Osteocyte (in vitro differentiated cells): ENCODE measurements around the gene CEACAM3. TPM values are rescaled to one million over a fixed set of nuclear protein-coding genes. Genes with fewer than 3 reads are reported as not detected.

Source experiments
- DNase-seq: peaks from one replicate; pipeline ENCODE4 v3.0.0; 2021; ENCODE audit warnings: mixed read lengths; ENCODE audit not compliant: unreplicated experiment; ENCODE audit errors: extremely low spot score
- H3K27ac Mint-ChIP-seq: one replicate; pipeline ENCODE4 v1.8.0; 2021; ENCODE audit warnings: mild to moderate bottlenecking, mixed read lengths; ENCODE audit not compliant: unreplicated experiment
- H3K27me3 Mint-ChIP-seq: one replicate; pipeline ENCODE4 v1.8.0; 2021; ENCODE audit warnings: mixed read lengths; ENCODE audit not compliant: unreplicated experiment
- H3K36me3 Mint-ChIP-seq: one replicate; pipeline ENCODE4 v1.8.0; 2021; ENCODE audit warnings: mixed read lengths; ENCODE audit not compliant: unreplicated experiment
- H3K4me1 Mint-ChIP-seq: one replicate; pipeline ENCODE4 v1.8.0; 2021; ENCODE audit warnings: mixed read lengths; ENCODE audit not compliant: unreplicated experiment
- H3K4me3 Mint-ChIP-seq: one replicate; pipeline ENCODE4 v1.8.0; 2021; ENCODE audit warnings: mild to moderate bottlenecking, moderate library complexity, mixed read lengths; ENCODE audit not compliant: unreplicated experiment
- H3K9me3 Mint-ChIP-seq: one replicate; pipeline ENCODE4 v1.8.0; 2021; ENCODE audit warnings: mixed read lengths; ENCODE audit not compliant: unreplicated experiment
- CTCF ChIP-seq: fragments of 200-600 bp; sonication (generic); IDR thresholded peaks from 2 replicates; pipeline ENCODE4 v1.5.0; 2021; ENCODE audit warnings: antibody characterized with exemption, mild to moderate bottlenecking, moderate library complexity
- total RNA-seq: library from RNA; stranded (reverse); gene quantifications from 2 replicates; pipeline ENCODE4 v1.2.1, GENCODE V29; 2021

The CEACAM3 gene
- total RNA-seq, 1 donor from 2014 or later = not detected

- Mint-ChIP-seq H3K27ac (no peak overlapping the region), H3K36me3 (no peaks in the 10 kb centered on the region), H3K4me1 (no peaks in the 10 kb centered on the region), H3K4me3 (no peak overlapping the region), H3K27me3 (peaks cover 22% of the 10 kb centered on the region), H3K9me3 (no peaks in the 10 kb centered on the region)
- DNase-seq = no peak
- TF ChIP-seq CTCF = no peak
Measured at GRCh38 chr19:41843371-41843770, 47.0 kb downstream of the CEACAM3 start.

GRCh38 chr19:41844601-41845000 lies 48.2 kb downstream of the CEACAM3 start, which contains the start of gene LYPD4:
TSS of gene LYPD4 (minus strand) at chr19:41844683. CDS start at chr19:41839285, 5,398 bp downstream.
- no peaks in the 10 kb centered on the region for H3K9me3 Mint-ChIP-seq

GRCh38 chr19:41845001-41845050 lies 48.4 kb downstream of the CEACAM3 start, which contains the start of gene DMRTC2:
TSS of gene DMRTC2 (plus strand) at chr19:41845042. CDS start at chr19:41847429, 2,387 bp downstream.
- H3K27ac Mint-ChIP-seq = no peak within 1 kb of the TSS
- H3K36me3 Mint-ChIP-seq = no peaks in the 10 kb centered on the region
- H3K27me3 Mint-ChIP-seq = peaks cover 18% of the 10 kb centered on the region
- TF ChIP-seq CTCF = no peak
- DNase-seq = no peak
- no peak within 1 kb of the TSS for H3K4me3 Mint-ChIP-seq
- no peaks in the 10 kb centered on the region for H3K4me1 Mint-ChIP-seq
- H3K9me3 Mint-ChIP-seq = no peaks in the 10 kb centered on the region

More at GRCh38 chr19:41844601-41845000, 48.2 kb downstream of the CEACAM3 start, which contains the start of gene LYPD4:
- no peak for DNase-seq
- peaks cover 17% of the 10 kb centered on the region for H3K27me3 Mint-ChIP-seq
- no peaks in the 10 kb centered on the region for H3K4me1 Mint-ChIP-seq
- no peak within 1 kb of the TSS for H3K4me3 Mint-ChIP-seq
- H3K36me3 Mint-ChIP-seq = no peaks in the 10 kb centered on the region
- no peak for TF ChIP-seq CTCF
- no peak within 1 kb of the TSS for H3K27ac Mint-ChIP-seq

GRCh38 chr19:41845051-41845590 lies 48.7 kb downstream of the CEACAM3 start:
- peaks cover 18% of the 10 kb centered on the region for H3K27me3 Mint-ChIP-seq
- H3K4me3 Mint-ChIP-seq = no peak overlapping the region
- no peaks in the 10 kb centered on the region for H3K4me1 Mint-ChIP-seq
- no peak overlapping the region for H3K27ac Mint-ChIP-seq
- no peak for TF ChIP-seq CTCF
- DNase-seq = no peak
- H3K36me3 Mint-ChIP-seq = no peaks in the 10 kb centered on the region
- no peaks in the 10 kb centered on the region for H3K9me3 Mint-ChIP-seq

GRCh38 chr19:41847351-41848105 lies 51.1 kb downstream of the CEACAM3 start:
- H3K4me3 Mint-ChIP-seq = no peak overlapping the region
- H3K4me1 Mint-ChIP-seq = no peaks in the 10 kb centered on the region
- DNase-seq = no peak
- H3K27ac Mint-ChIP-seq = no peak overlapping the region
- H3K36me3 Mint-ChIP-seq = no peaks in the 10 kb centered on the region
- TF ChIP-seq CTCF = no peak
- H3K27me3 Mint-ChIP-seq = peaks cover 34% of the 10 kb centered on the region
- H3K9me3 Mint-ChIP-seq = no peaks in the 10 kb centered on the region
